Measurements from ENCODE around the gene HDLBP. TPM values are rescaled to one million over a fixed set of nuclear protein-coding genes. Genes with fewer than 3 reads are reported as not detected.

Gene HDLBP
- total and polyA plus RNA-seq, 3 donors from 2014 or later = 600 to 790 (median 648) TPM

GRCh38 chr2:241329669-241330615, 14.5 kb upstream of the HDLBP start:
- no peak for DNase-seq
- no peak overlapping the region for H3K4me3 ChIP-seq
- no peaks in the 10 kb centered on the region for H3K36me3 ChIP-seq (ENCODE audit: low read depth, missing control alignments)
- H3K4me1 ChIP-seq = no peaks in the 10 kb centered on the region
- no peak for TF ChIP-seq CTCF (IDR thresholded peaks at IDR 0.05)
- no peak overlapping the region for H3K27ac ChIP-seq
- no peaks in the 10 kb centered on the region for H3K27me3 ChIP-seq
- WGBS, 2 donors = 91 to 93% methylated on average over 11 of the region's 11 CpGs
- H3K9me3 ChIP-seq = no peaks in the 10 kb centered on the region
- intact Hi-C loops (cut with DNase I; ENCODE audit: low total_unique reads) = no loop called here

GRCh38 chr2:241325257-241325656, 9.8 kb upstream of the HDLBP start:
- no peaks in the 10 kb centered on the region for H3K9me3 ChIP-seq
- no peak overlapping the region for H3K4me3 ChIP-seq
- no peak for DNase-seq
- H3K4me1 ChIP-seq = peaks cover 24% of the 10 kb centered on the region
- intact Hi-C loops (cut with DNase I; ENCODE audit: low total_unique reads) = no loop called here
- whole genome bisulfite sequencing, 2 donors = 84 to 90% methylated on average over 1 of the region's 1 CpG
- no peak overlapping the region for H3K27ac ChIP-seq
- TF ChIP-seq CTCF (IDR thresholded peaks at IDR 0.05) (no peak), POLR2A (IDR thresholded peaks at IDR 0.05) (no peak)
- no peaks in the 10 kb centered on the region for H3K27me3 ChIP-seq
- H3K36me3 ChIP-seq (ENCODE audit: low read depth, missing control alignments) = no peaks in the 10 kb centered on the region

GRCh38 chr2:241324775-241325174, 9.3 kb upstream of the HDLBP start:
- Histone ChIP-seq H3K9me3 (no peaks in the 10 kb centered on the region), H3K36me3 (ENCODE audit: low read depth, missing control alignments) (no peaks in the 10 kb centered on the region), H3K4me1 (peaks cover 24% of the 10 kb centered on the region), H3K27ac (no peak overlapping the region), H3K4me3 (no peak overlapping the region), H3K27me3 (no peaks in the 10 kb centered on the region)
- intact Hi-C loops (cut with DNase I; ENCODE audit: low total_unique reads) = no loop called here
- no peak for DNase-seq
- TF ChIP-seq POLR2A (IDR thresholded peaks at IDR 0.05) (no peak), CTCF (IDR thresholded peaks at IDR 0.05) (no peak)

GRCh38 chr2:241323778-241324177, 8.3 kb upstream of the HDLBP start:
- H3K36me3 ChIP-seq (ENCODE audit: low read depth, missing control alignments) = no peaks in the 10 kb centered on the region
- TF ChIP-seq POLR2A (IDR thresholded peaks at IDR 0.05) = no peak
- TF ChIP-seq CTCF (IDR thresholded peaks at IDR 0.05) = no peak
- 70 to 83% methylated on average over 5 of the region's 5 CpGs for WGBS, 2 donors
- no peak overlapping the region for H3K4me3 ChIP-seq
- H3K4me1 ChIP-seq = peaks cover 27% of the 10 kb centered on the region
- no peaks in the 10 kb centered on the region for H3K9me3 ChIP-seq
- no peak for DNase-seq
- no peaks in the 10 kb centered on the region for H3K27me3 ChIP-seq
- no peak overlapping the region for H3K27ac ChIP-seq
- intact Hi-C loops (cut with DNase I; ENCODE audit: low total_unique reads) = no loop called here

GRCh38 chr2:241321886-241322285, 6.4 kb upstream of the HDLBP start:
- WGBS, 2 donors = 26 to 36% methylated on average over 1 of the region's 1 CpG
- no peaks in the 10 kb centered on the region for H3K9me3 ChIP-seq
- H3K27ac ChIP-seq = no peak overlapping the region
- TF ChIP-seq CTCF (IDR thresholded peaks at IDR 0.05) = no peak
- TF ChIP-seq POLR2A (IDR thresholded peaks at IDR 0.05) = no peak
- peaks cover 46% of the 10 kb centered on the region for H3K4me1 ChIP-seq
- H3K36me3 ChIP-seq (ENCODE audit: low read depth, missing control alignments) = no peaks in the 10 kb centered on the region
- H3K4me3 ChIP-seq = no peak overlapping the region
- H3K27me3 ChIP-seq = no peaks in the 10 kb centered on the region
- intact Hi-C loops (cut with DNase I; ENCODE audit: low total_unique reads) = no loop called here
- no peak for DNase-seq

Data from testis (tissue), 3 donors.